Body of pancreas (tissue), 4 donors: ENCODE data around the gene LIMK1.

Experiments used
- CTCF ChIP-seq, 7 experiments: fragments of 450-650 bp in 4 of 7; fragments of 200-600 bp in 3 of 7; sonication (generic) in 3 of 7; IDR thresholded peaks; one replicate each; pipeline ENCODE4 v1.5.1; 2016 to 2019; ENCODE audit warnings: antibody characterized with exemption in 7 of 7
- POLR2A ChIP-seq, 3 donors: fragments of 450-650 bp; IDR thresholded peaks; one replicate each; pipeline ENCODE4 v1.6.1; 2016; ENCODE audit warnings: antibody characterized with exemption in 3 of 3, mild to moderate bottlenecking in 2 of 3

DNA sequence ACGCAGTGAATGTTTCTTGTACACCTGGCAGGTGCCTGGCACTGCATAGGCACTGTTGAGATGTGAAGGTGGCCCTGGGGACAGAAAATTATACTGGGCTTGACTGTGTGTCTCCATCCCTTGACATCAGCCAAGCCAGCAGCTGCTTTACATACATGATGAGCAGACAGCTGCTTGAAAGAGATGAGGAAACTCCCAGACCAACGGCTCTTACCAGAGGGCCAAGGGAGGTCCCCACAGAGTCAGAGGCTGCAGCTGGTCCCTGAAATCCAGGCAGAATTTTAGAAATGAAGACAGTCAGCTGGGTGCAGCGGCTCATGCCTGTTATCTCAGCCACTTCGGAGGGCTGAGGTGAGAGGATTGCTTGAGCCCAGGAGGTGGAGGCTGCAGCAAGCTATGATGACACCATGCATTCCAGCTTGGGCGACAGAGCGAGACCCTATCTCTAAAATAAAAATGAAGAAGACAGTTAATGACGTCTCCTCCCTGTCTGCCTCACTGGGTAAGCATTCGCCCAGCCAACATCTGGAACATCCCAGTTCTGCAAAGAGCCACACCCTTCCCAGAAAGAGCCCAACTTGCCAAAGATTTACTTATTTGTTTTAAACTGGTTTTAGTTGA lies 17.6 kb downstream of the LIMK1 start:
- no peak for TF ChIP-seq POLR2A (IDR thresholded peaks at IDR 0.05)
- TF ChIP-seq CTCF (IDR thresholded peaks at IDR 0.05), result no peak
